WERI-Rb-1 (cell line): ENCODE data around the gene MCTP1.

ENCODE experiments used
- DNase-seq: peaks from one replicate; pipeline ENCODE4 v3.0.0-alpha.2; 2020
- H3K27ac ChIP-seq: fragments of 250-450 bp; sonication (Bioruptor Pico); 2 replicates; pipeline ENCODE4 v1.5.1; 2020; ENCODE audit warnings: mild to moderate bottlenecking, moderate library complexity
- H3K27me3 ChIP-seq: fragments of 250-450 bp; sonication (Bioruptor Pico); 2 replicates; pipeline ENCODE4 v1.5.1; 2021; ENCODE audit warnings: mild to moderate bottlenecking, low read depth, moderate library complexity; ENCODE audit not compliant: insufficient read depth, severe bottlenecking
- H3K36me3 ChIP-seq: fragments of 250-450 bp; sonication (Bioruptor Pico); 2 replicates; pipeline ENCODE4 v1.5.1; 2020; ENCODE audit warnings: mild to moderate bottlenecking, moderate library complexity
- H3K4me3 ChIP-seq: 2 replicates; pipeline ENCODE4 v1.5.1; 2011; ENCODE audit warnings: low read depth, mild to moderate bottlenecking, control low read depth, low read length
- H3K9me3 ChIP-seq: fragments of 250-450 bp; sonication (Bioruptor Pico); 2 replicates; pipeline ENCODE4 v1.5.1; 2021; ENCODE audit warnings: mild to moderate bottlenecking, moderate library complexity; ENCODE audit not compliant: severe bottlenecking
- CTCF ChIP-seq: IDR thresholded peaks from 2 replicates; pipeline ENCODE4 v1.5.1; 2011; ENCODE audit warnings: low read depth, mild to moderate bottlenecking, control low read depth, inconsistent platforms, low read length

MCTP1 gene

GRCh38 chr5:95086927-95087815 is 197.7 kb downstream of the MCTP1 start:
- H3K36me3 ChIP-seq = no peaks in the 10 kb centered on the region
- H3K27me3 ChIP-seq = no peaks in the 10 kb centered on the region
- DNase-seq = no peak
- H3K4me3 ChIP-seq = no peak overlapping the region
- no peaks in the 10 kb centered on the region for H3K9me3 ChIP-seq
- no peak overlapping the region for H3K27ac ChIP-seq
- no peak for TF ChIP-seq CTCF

- Histone ChIP-seq H3K27ac (no peak overlapping the region), H3K36me3 (no peaks in the 10 kb centered on the region), H3K9me3 (no peaks in the 10 kb centered on the region), H3K27me3 (no peaks in the 10 kb centered on the region), H3K4me3 (no peak overlapping the region)
- TF ChIP-seq CTCF = no peak
- no peak for DNase-seq
These were observed 200.1 kb downstream of the MCTP1 start for GRCh38 chr5:95084757-95085156.

- no peak for TF ChIP-seq CTCF
- no peak for DNase-seq
These were observed 201.3 kb downstream of the MCTP1 start for GRCh38 chr5:95083606-95084005.

GRCh38 chr5:95081982-95082381 is 202.9 kb downstream of the MCTP1 start:
- H3K27ac ChIP-seq = no peak overlapping the region
- no peak overlapping the region for H3K4me3 ChIP-seq
- no peak for DNase-seq

More at GRCh38 chr5:95083606-95084005, 201.3 kb downstream of the MCTP1 start:
- Histone ChIP-seq H3K27ac (no peak overlapping the region), H3K27me3 (no peaks in the 10 kb centered on the region), H3K9me3 (no peaks in the 10 kb centered on the region), H3K4me3 (no peak overlapping the region), H3K36me3 (no peaks in the 10 kb centered on the region)

GRCh38 chr5:95081500-95081960 is 203.4 kb downstream of the MCTP1 start:
- DNase-seq = no peak
- H3K4me3 ChIP-seq = no peak overlapping the region
- no peaks in the 10 kb centered on the region for H3K36me3 ChIP-seq
- H3K27me3 ChIP-seq = no peaks in the 10 kb centered on the region
- H3K9me3 ChIP-seq = no peaks in the 10 kb centered on the region
- no peak overlapping the region for H3K27ac ChIP-seq
- no peak for TF ChIP-seq CTCF

More at GRCh38 chr5:95081982-95082381, 202.9 kb downstream of the MCTP1 start:
- no peaks in the 10 kb centered on the region for H3K36me3 ChIP-seq
- no peak for TF ChIP-seq CTCF
- H3K27me3 ChIP-seq = no peaks in the 10 kb centered on the region
- no peaks in the 10 kb centered on the region for H3K9me3 ChIP-seq
